Measurements from ENCODE around the gene CTNS. TPM values are rescaled to one million over a fixed set of nuclear protein-coding genes. Genes with fewer than 3 reads are reported as not detected.
A peak's percentile ranks its signal among the peaks of the same experiment; 100 is the strongest.
"Not testable (repeated sequence)": the region's sequence is repeated elsewhere in the genome, so short reads cannot be mapped to it uniquely, and the experiment has no call there.

CTNS gene
- total RNA-seq, 1 donor from 2014 or later, result 5.7 TPM

GRCh38 chr17:3681057-3681456 lies 44.5 kb downstream of the CTNS start:
- DNase-seq (ENCODE audit: low spot score in 2 of 2) (no peak), FAIRE-seq (no peak)

GRCh38 chr17:3681565-3681964 lies 45.0 kb downstream of the CTNS start:
- FAIRE-seq (no peak), DNase-seq (ENCODE audit: low spot score in 2 of 2) (no peak)

- FAIRE-seq (no peak), DNase-seq (ENCODE audit: low spot score in 2 of 2) (no peak)
These were observed 45.5 kb downstream of the CTNS start for GRCh38 chr17:3682033-3682432.

- DNase-seq (ENCODE audit: low spot score in 2 of 2) (peak; percentile 64 to 74), FAIRE-seq (no peak)
These were observed 46.5 kb downstream of the CTNS start for GRCh38 chr17:3683054-3683511.

- DNase-seq (ENCODE audit: low spot score in 2 of 2) (no peak), FAIRE-seq (no peak)
These were observed 48.6 kb downstream of the CTNS start for GRCh38 chr17:3685174-3685573.

GRCh38 chr17:3688027-3688553 lies 51.5 kb downstream of the CTNS start:
- FAIRE-seq, result no peak

GRCh38 chr17:3688852-3689261 lies 52.3 kb downstream of the CTNS start:
- no peak for DNase-seq (ENCODE audit: low spot score in 2 of 2)

More at GRCh38 chr17:3688027-3688553, 51.5 kb downstream of the CTNS start:
- DNase-seq (ENCODE audit: low spot score in 2 of 2), result no peak

GRCh38 chr17:3689262-3690093 lies 52.9 kb downstream of the CTNS start:
- DNase-seq (ENCODE audit: low spot score in 2 of 2) (no peak), FAIRE-seq (no peak)

More at GRCh38 chr17:3688852-3689261, 52.3 kb downstream of the CTNS start:
- FAIRE-seq, result no peak

- no peak for FAIRE-seq
- no peak for DNase-seq (ENCODE audit: low spot score in 2 of 2)
These were observed 53.6 kb downstream of the CTNS start for GRCh38 chr17:3690094-3690715.

GRCh38 chr17:3691617-3692067 lies 55.1 kb downstream of the CTNS start:
- FAIRE-seq (no peak), DNase-seq (ENCODE audit: low spot score in 2 of 2) (no peak)

GRCh38 chr17:3692346-3692745 lies 55.8 kb downstream of the CTNS start:
- DNase-seq (ENCODE audit: low spot score in 2 of 2), result no peak
- no peak for FAIRE-seq

GRCh38 chr17:3693141-3693540 lies 56.6 kb downstream of the CTNS start:
- FAIRE-seq, result no peak
- no peak for DNase-seq (ENCODE audit: low spot score in 2 of 2)

- FAIRE-seq (no peak), DNase-seq (ENCODE audit: low spot score in 2 of 2) (no peak)
These were observed 57.3 kb downstream of the CTNS start for GRCh38 chr17:3693829-3694231.

- no peak for DNase-seq (ENCODE audit: low spot score in 2 of 2)
- FAIRE-seq, result no peak
These were observed 58.7 kb downstream of the CTNS start for GRCh38 chr17:3695129-3695722.

GRCh38 chr17:3695723-3696411 lies 59.3 kb downstream of the CTNS start, which contains the start of gene P2RX5:
TSS of gene P2RX5 (minus strand) at chr17:3696155. CDS start at chr17:3696005, 150 bp downstream.
- DNase-seq (ENCODE audit: low spot score in 2 of 2) (no peak), FAIRE-seq (no peak)

GRCh38 chr17:3697103-3697476 lies 60.5 kb downstream of the CTNS start:
- FAIRE-seq, result no peak
- no peak for DNase-seq (ENCODE audit: low spot score in 2 of 2)

GRCh38 chr17:3698139-3698538 lies 61.6 kb downstream of the CTNS start:
- FAIRE-seq, result no peak
- DNase-seq (ENCODE audit: low spot score in 2 of 2), result no peak

- FAIRE-seq (no peak), DNase-seq (ENCODE audit: low spot score in 2 of 2) (no peak)
These were observed 63.4 kb downstream of the CTNS start for GRCh38 chr17:3699951-3700350.

- not testable (repeated sequence) for DNase-seq (ENCODE audit: low spot score in 2 of 2); FAIRE-seq
These were observed 65.5 kb downstream of the CTNS start for GRCh38 chr17:3702041-3702539.
